ENCODE results near the gene S100A4. TPM values are rescaled to one million over a fixed set of nuclear protein-coding genes. Genes with fewer than 3 reads are reported as not detected.
A peak's percentile ranks its signal among the peaks of the same experiment; 100 is the strongest.
"Not testable (repeated sequence)": the region's sequence is repeated elsewhere in the genome, so short reads cannot be mapped to it uniquely, and the experiment has no call there.

S100A4 gene
- total and polyA plus RNA-seq, 3 donors from 2014 or later, result 15.8 to 146 (median 23.8) TPM

- no peak overlapping the region for H3K4me3 ChIP-seq
- no peak for DNase-seq
- H3K36me3 ChIP-seq (ENCODE audit: low read depth, missing control alignments), result no peaks in the 10 kb centered on the region
- H3K4me1 ChIP-seq, result no peaks in the 10 kb centered on the region
- H3K27me3 ChIP-seq, result no peaks in the 10 kb centered on the region
- intact Hi-C loops (cut with DNase I; ENCODE audit: low total_unique reads), result no loop called here
- no peak for TF ChIP-seq POLR2A (IDR thresholded peaks at IDR 0.05)
- no peaks in the 10 kb centered on the region for H3K9me3 ChIP-seq
- H3K27ac ChIP-seq, result no peak overlapping the region
These were observed 32.9 kb upstream of the S100A4 start for GRCh38 chr1:153578490-153578889.

- 72 to 75% methylated on average over 9 of the region's 9 CpGs for WGBS, 2 donors
- DNase-seq, result no peak
- Histone ChIP-seq H3K27ac (no peak overlapping the region), H3K36me3 (ENCODE audit: low read depth, missing control alignments) (no peaks in the 10 kb centered on the region), H3K4me1 (no peaks in the 10 kb centered on the region), H3K27me3 (no peaks in the 10 kb centered on the region), H3K9me3 (no peaks in the 10 kb centered on the region), H3K4me3 (no peak overlapping the region)
- intact Hi-C loops (cut with DNase I; ENCODE audit: low total_unique reads), result no loop called here
- TF ChIP-seq CTCF (IDR thresholded peaks at IDR 0.05), result no peak
- TF ChIP-seq POLR2A (IDR thresholded peaks at IDR 0.05), result no peak
These were observed 32.0 kb upstream of the S100A4 start for GRCh38 chr1:153577624-153578051.

- intact Hi-C loops (cut with DNase I; ENCODE audit: low total_unique reads), result no loop called here
- Histone ChIP-seq H3K36me3 (ENCODE audit: low read depth, missing control alignments) (no peaks in the 10 kb centered on the region), H3K27ac (no peak overlapping the region), H3K27me3 (no peaks in the 10 kb centered on the region), H3K9me3 (no peaks in the 10 kb centered on the region), H3K4me1 (no peaks in the 10 kb centered on the region), H3K4me3 (no peak overlapping the region)
- no peak for DNase-seq
- no peak for TF ChIP-seq POLR2A (IDR thresholded peaks at IDR 0.05)
- no peak for TF ChIP-seq CTCF (IDR thresholded peaks at IDR 0.05)
- 76 to 88% methylated on average over 4 of the region's 4 CpGs for WGBS, 2 donors
These were observed 31.5 kb upstream of the S100A4 start for GRCh38 chr1:153577138-153577537.

- H3K9me3 ChIP-seq; DNase-seq; H3K4me3 ChIP-seq; intact Hi-C loops (cut with DNase I; ENCODE audit: low total_unique reads); H3K36me3 ChIP-seq (ENCODE audit: low read depth, missing control alignments); H3K4me1 ChIP-seq; H3K27ac ChIP-seq; H3K27me3 ChIP-seq: not testable (repeated sequence)
- WGBS, 2 donors, result 77 to 87% methylated on average over 10 of the region's 10 CpGs
These were observed 29.9 kb upstream of the S100A4 start for GRCh38 chr1:153575497-153575896.

- H3K27ac ChIP-seq; H3K4me3 ChIP-seq; H3K4me1 ChIP-seq; H3K9me3 ChIP-seq; DNase-seq; H3K36me3 ChIP-seq (ENCODE audit: low read depth, missing control alignments); intact Hi-C loops (cut with DNase I; ENCODE audit: low total_unique reads); H3K27me3 ChIP-seq: not testable (repeated sequence)
- 55 to 79% methylated on average over 10 to 35 of the region's 35 CpGs for WGBS, 2 donors
These were observed 29.5 kb upstream of the S100A4 start for GRCh38 chr1:153575081-153575491.

GRCh38 chr1:153573351-153573750 is 27.7 kb upstream of the S100A4 start:
- TF ChIP-seq POLR2A (IDR thresholded peaks at IDR 0.05), result no peak
- TF ChIP-seq CTCF (IDR thresholded peaks at IDR 0.05), result no peak
- Histone ChIP-seq H3K27ac (peak overlapping the region in 1 of 2 donors; percentile 50), H3K4me1 (no peaks in the 10 kb centered on the region), H3K27me3 (no peaks in the 10 kb centered on the region), H3K36me3 (ENCODE audit: low read depth, missing control alignments) (no peaks in the 10 kb centered on the region), H3K4me3 (no peak overlapping the region), H3K9me3 (no peaks in the 10 kb centered on the region)
- DNase-seq, result no peak
- 90 to 92% methylated on average over 3 of the region's 3 CpGs for WGBS, 2 donors
- intact Hi-C loops (cut with DNase I; ENCODE audit: low total_unique reads), result loop anchor here (5.0 kb wide), 1 partner anchor 61 kb away; no protein-coding TSS in a partner anchor

Measured in testis (tissue), 3 donors.